Neural progenitor cell (in vitro differentiated cells): ENCODE results near the gene NF1. TPM values are rescaled to one million over a fixed set of nuclear protein-coding genes. Genes with fewer than 3 reads are reported as not detected.

Experiments used
- DNase-seq: peaks from one replicate; pipeline ENCODE4 v3.0.0-alpha.2; 2016; ENCODE audit warnings: low spot score
- H2AFZ ChIP-seq: fragments of 200-600 bp; sonication (generic); replicated peaks from 2 replicates; pipeline ENCODE4 v1.6.1; 2016; ENCODE audit warnings: antibody characterized with exemption
- H3F3A ChIP-seq: fragments of 200-600 bp; sonication (generic); 2 replicates; pipeline ENCODE4 v1.6.1; 2016; ENCODE audit warnings: antibody characterized with exemption, low read depth
- H3K27ac ChIP-seq: fragments of 200-600 bp; sonication (generic); 2 replicates; pipeline ENCODE4 v1.5.1; 2016; ENCODE audit warnings: mild to moderate bottlenecking
- H3K27me3 ChIP-seq: fragments of 200-600 bp; sonication (generic); 2 replicates; pipeline ENCODE4 v1.6.1; 2016; ENCODE audit warnings: mild to moderate bottlenecking, moderate library complexity
- H3K36me3 ChIP-seq: fragments of 200-600 bp; sonication (generic); 2 replicates; pipeline ENCODE4 v1.5.1; 2016
- H3K4me1 ChIP-seq: fragments of 200-600 bp; sonication (generic); 2 replicates; pipeline ENCODE4 v1.6.1; 2016; ENCODE audit warnings: mixed run types
- H3K4me2 ChIP-seq: fragments of 200-600 bp; sonication (generic); 2 replicates; pipeline ENCODE4 v1.6.1; 2016
- H3K4me3 ChIP-seq: fragments of 200-600 bp; sonication (generic); 2 replicates; pipeline ENCODE4 v1.5.1; 2016
- H3K79me2 ChIP-seq: fragments of 200-600 bp; sonication (generic); 2 replicates; pipeline ENCODE4 v1.6.1; 2016; ENCODE audit warnings: low read depth
- H3K9ac ChIP-seq: fragments of 200-600 bp; sonication (generic); 2 replicates; pipeline ENCODE4 v1.6.1; 2016
- H3K9me3 ChIP-seq: fragments of 200-600 bp; sonication (generic); 2 replicates; pipeline ENCODE4 v1.5.1; 2016; ENCODE audit warnings: low read depth
- H4K20me1 ChIP-seq: fragments of 200-600 bp; sonication (generic); 2 replicates; pipeline ENCODE4 v1.6.1; 2016; ENCODE audit warnings: low read depth
- H3K27ac Mint-ChIP-seq: 3 replicates; pipeline ENCODE4 v1.8.0; 2021; ENCODE audit warnings: mixed read lengths
- H3K27me3 Mint-ChIP-seq: 2 replicates; pipeline ENCODE4 v1.8.0; 2022; ENCODE audit warnings: low read depth, mild to moderate bottlenecking, inconsistent platforms, moderate library complexity, mixed read lengths; ENCODE audit not compliant: insufficient read depth
- H3K36me3 Mint-ChIP-seq: 3 replicates; pipeline ENCODE4 v1.8.0; 2021; ENCODE audit warnings: mixed read lengths
- H3K4me1 Mint-ChIP-seq: 3 replicates; pipeline ENCODE4 v1.8.0; 2021; ENCODE audit warnings: mixed read lengths
- H3K4me3 Mint-ChIP-seq: 3 replicates; pipeline ENCODE4 v1.8.0; 2021; ENCODE audit warnings: mild to moderate bottlenecking, moderate library complexity, mixed read lengths
- H3K9me3 Mint-ChIP-seq: 3 replicates; pipeline ENCODE4 v1.8.0; 2020; ENCODE audit warnings: mixed read lengths
- EZH2 ChIP-seq: fragments of 200-600 bp; sonication (generic); IDR thresholded peaks from 2 replicates; pipeline ENCODE4 v1.6.1; 2017; ENCODE audit warnings: antibody characterized with exemption, mild to moderate bottlenecking, moderate library complexity
- EZH2phosphoT487 ChIP-seq: fragments of 200-600 bp; sonication (generic); IDR thresholded peaks from 2 replicates; pipeline ENCODE4 v1.6.1; 2017; ENCODE audit warnings: antibody characterized with exemption
- total RNA-seq: library from RNA; depleted of rRNA; stranded (reverse); fragments of >200 nt; gene quantifications from 2 replicates; pipeline ENCODE4 v1.2.3, GENCODE V29; 2015; ENCODE audit warnings: low replicate concordance
- TF ChIP-seq, protein P1 (sequence below): fragments of 200-600 bp; sonication (generic); IDR thresholded peaks from 2 replicates; pipeline ENCODE4 v1.5.1; 2017; ENCODE audit warnings: antibody characterized with exemption, mild to moderate bottlenecking

Gene NF1
- total RNA-seq, 1 donor from 2014 or later = 54.8 TPM

DNA sequence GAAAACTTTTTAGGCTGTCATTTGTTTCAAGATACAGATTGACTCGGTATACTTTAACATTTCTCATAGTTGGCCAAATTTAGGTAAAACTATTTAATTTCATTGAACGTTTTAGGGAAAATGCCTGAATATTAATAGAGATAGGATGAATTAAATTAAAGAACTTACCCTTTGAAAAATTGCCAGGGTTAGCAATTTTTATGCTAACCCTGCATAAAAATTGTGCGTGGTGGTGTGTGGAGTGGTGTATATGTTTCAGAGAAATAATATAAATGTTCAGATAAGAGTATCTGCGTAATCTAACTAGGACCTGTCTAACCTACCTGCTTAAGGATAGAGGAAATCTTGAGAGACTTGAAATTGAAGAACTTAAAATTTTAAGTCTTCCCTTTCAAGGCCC is 21.4 kb downstream of the NF1 start:
- H3K4me2 ChIP-seq = no peak overlapping the region
- no peak for TF ChIP-seq EZH2
- no peak for TF ChIP-seq EZH2phosphoT487
- TF ChIP-seq, protein P1, sequence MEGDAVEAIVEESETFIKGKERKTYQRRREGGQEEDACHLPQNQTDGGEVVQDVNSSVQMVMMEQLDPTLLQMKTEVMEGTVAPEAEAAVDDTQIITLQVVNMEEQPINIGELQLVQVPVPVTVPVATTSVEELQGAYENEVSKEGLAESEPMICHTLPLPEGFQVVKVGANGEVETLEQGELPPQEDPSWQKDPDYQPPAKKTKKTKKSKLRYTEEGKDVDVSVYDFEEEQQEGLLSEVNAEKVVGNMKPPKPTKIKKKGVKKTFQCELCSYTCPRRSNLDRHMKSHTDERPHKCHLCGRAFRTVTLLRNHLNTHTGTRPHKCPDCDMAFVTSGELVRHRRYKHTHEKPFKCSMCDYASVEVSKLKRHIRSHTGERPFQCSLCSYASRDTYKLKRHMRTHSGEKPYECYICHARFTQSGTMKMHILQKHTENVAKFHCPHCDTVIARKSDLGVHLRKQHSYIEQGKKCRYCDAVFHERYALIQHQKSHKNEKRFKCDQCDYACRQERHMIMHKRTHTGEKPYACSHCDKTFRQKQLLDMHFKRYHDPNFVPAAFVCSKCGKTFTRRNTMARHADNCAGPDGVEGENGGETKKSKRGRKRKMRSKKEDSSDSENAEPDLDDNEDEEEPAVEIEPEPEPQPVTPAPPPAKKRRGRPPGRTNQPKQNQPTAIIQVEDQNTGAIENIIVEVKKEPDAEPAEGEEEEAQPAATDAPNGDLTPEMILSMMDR = no peak
- H3K9ac ChIP-seq = no peak overlapping the region
- H3K4me3 Mint-ChIP-seq = no peak overlapping the region
- no peak overlapping the region for H3K4me3 ChIP-seq
- peaks cover 11% of the 10 kb centered on the region for H3K9me3 Mint-ChIP-seq
- H3K4me1 ChIP-seq = peaks cover 7% of the 10 kb centered on the region
- H3K9me3 ChIP-seq = no peaks in the 10 kb centered on the region
- H3K27ac ChIP-seq = no peak overlapping the region
- H3K79me2 ChIP-seq = peaks cover 96% of the 10 kb centered on the region
- H3K27me3 Mint-ChIP-seq = no peaks in the 10 kb centered on the region
- H3K27me3 ChIP-seq = no peaks in the 10 kb centered on the region
- peaks cover 7% of the 10 kb centered on the region for H3F3A ChIP-seq
- H4K20me1 ChIP-seq = no peaks in the 10 kb centered on the region
- H3K36me3 Mint-ChIP-seq = peaks cover 25% of the 10 kb centered on the region
- H2AFZ ChIP-seq = no peak overlapping the region
- no peaks in the 10 kb centered on the region for H3K36me3 ChIP-seq
- H3K27ac Mint-ChIP-seq = no peak overlapping the region
- H3K4me1 Mint-ChIP-seq = peaks cover 5% of the 10 kb centered on the region
- no peak for DNase-seq

- no peak overlapping the region for H3K27ac ChIP-seq
- H3K36me3 ChIP-seq = no peaks in the 10 kb centered on the region
- peaks cover 26% of the 10 kb centered on the region for H4K20me1 ChIP-seq
- no peak overlapping the region for H3K9ac ChIP-seq
- Mint-ChIP-seq H3K27ac (no peak overlapping the region), H3K36me3 (peaks cover 12% of the 10 kb centered on the region), H3K4me3 (no peak overlapping the region), H3K27me3 (no peaks in the 10 kb centered on the region), H3K4me1 (peaks cover 2% of the 10 kb centered on the region), H3K9me3 (peaks cover 8% of the 10 kb centered on the region)
- no peak for DNase-seq
- H3K4me3 ChIP-seq = no peak overlapping the region
- H3F3A ChIP-seq = peaks cover 7% of the 10 kb centered on the region
- TF ChIP-seq, protein P1 = no peak
- TF ChIP-seq EZH2phosphoT487 = no peak
- TF ChIP-seq EZH2 = no peak
- H3K4me1 ChIP-seq = peaks cover 17% of the 10 kb centered on the region
- H2AFZ ChIP-seq = no peak overlapping the region
- H3K4me2 ChIP-seq = peak overlapping the region; percentile 42
- no peaks in the 10 kb centered on the region for H3K27me3 ChIP-seq
- H3K9me3 ChIP-seq = no peaks in the 10 kb centered on the region
- peaks cover 100% of the 10 kb centered on the region for H3K79me2 ChIP-seq
Observed at GRCh38 chr17:31122746-31123145, 28.0 kb downstream of the NF1 start.

DNA sequence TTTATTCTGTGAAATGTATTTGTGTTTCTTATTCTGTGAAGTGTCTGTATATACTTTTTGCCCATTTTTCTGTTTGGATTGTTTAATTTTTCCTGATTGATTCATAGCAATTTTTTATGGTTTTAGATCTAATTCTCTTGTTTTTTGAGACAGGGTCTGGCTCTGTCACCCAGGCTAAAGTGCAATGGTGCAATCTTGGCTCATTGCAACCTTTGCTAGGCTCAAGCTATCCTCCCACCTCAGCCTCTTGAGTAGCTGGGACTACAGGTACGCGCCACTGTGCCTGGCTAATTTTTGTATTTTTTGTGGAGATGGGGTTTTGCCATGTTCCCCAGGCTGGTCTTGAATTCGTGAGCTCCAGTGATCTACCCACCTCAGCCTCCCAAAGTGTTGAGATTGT is 31.5 kb downstream of the NF1 start:
- no peaks in the 10 kb centered on the region for H3K27me3 Mint-ChIP-seq
- peaks cover 42% of the 10 kb centered on the region for H4K20me1 ChIP-seq
- no peak overlapping the region for H3K4me2 ChIP-seq
- H3K4me3 Mint-ChIP-seq = no peak overlapping the region
- H3K9me3 Mint-ChIP-seq = peaks cover 11% of the 10 kb centered on the region
- no peak overlapping the region for H3K27ac ChIP-seq
- H3K79me2 ChIP-seq = peaks cover 99% of the 10 kb centered on the region
- H3K27me3 ChIP-seq = no peaks in the 10 kb centered on the region
- H3K4me1 ChIP-seq = peaks cover 22% of the 10 kb centered on the region
- DNase-seq = no peak
- H3K36me3 ChIP-seq = no peaks in the 10 kb centered on the region
- peaks cover 18% of the 10 kb centered on the region for H3K36me3 Mint-ChIP-seq
- H3K9ac ChIP-seq = no peak overlapping the region
- H3K4me1 Mint-ChIP-seq = peaks cover 3% of the 10 kb centered on the region
- no peak overlapping the region for H3K27ac Mint-ChIP-seq
- H2AFZ ChIP-seq = no peak overlapping the region
- TF ChIP-seq, protein P1 = no peak
- TF ChIP-seq EZH2 = no peak
- TF ChIP-seq EZH2phosphoT487 = no peak
- no peaks in the 10 kb centered on the region for H3K9me3 ChIP-seq
- no peak overlapping the region for H3K4me3 ChIP-seq
- H3F3A ChIP-seq = no peaks in the 10 kb centered on the region
